ENCODE results near the gene F2.

F2 gene

GRCh38 chr11:46718155-46719019, 626 bp upstream of the F2 start:
- DNase-seq: no peak

GRCh38 chr11:46719543-46720218, 668 bp downstream of the F2 start:
- no peak for DNase-seq

GRCh38 chr11:46721286-46721685, 2.3 kb downstream of the F2 start:
- no peak for DNase-seq

- no peak for DNase-seq
Observed at GRCh38 chr11:46722566-46723358, 3.7 kb downstream of the F2 start.

- no peak for DNase-seq
Observed at GRCh38 chr11:46723359-46723680, 4.3 kb downstream of the F2 start.

GRCh38 chr11:46724088-46724487, 5.1 kb downstream of the F2 start:
- no peak for DNase-seq

GRCh38 chr11:46725338-46726205, 6.6 kb downstream of the F2 start:
- no peak for DNase-seq

GRCh38 chr11:46726206-46726862, 7.3 kb downstream of the F2 start:
- no peak for DNase-seq

- DNase-seq: no peak
Observed at GRCh38 chr11:46727952-46728658, 9.1 kb downstream of the F2 start.

- no peak for DNase-seq
Observed at GRCh38 chr11:46728659-46729040, 9.6 kb downstream of the F2 start.

GRCh38 chr11:46729110-46730027, 10.4 kb downstream of the F2 start:
- no peak for DNase-seq

- no peak for DNase-seq
Observed at GRCh38 chr11:46731545-46731944, 12.5 kb downstream of the F2 start.

- DNase-seq: no peak
Observed at GRCh38 chr11:46733234-46733633, 14.2 kb downstream of the F2 start.

- no peak for DNase-seq
Observed at GRCh38 chr11:46736146-46736545, 17.1 kb downstream of the F2 start.

- no peak for DNase-seq
Observed at GRCh38 chr11:46736615-46737014, 17.6 kb downstream of the F2 start.

GRCh38 chr11:46737699-46738098, 18.7 kb downstream of the F2 start:
- no peak for DNase-seq

GRCh38 chr11:46738887-46739286, 19.9 kb downstream of the F2 start:
- no peak for DNase-seq

GRCh38 chr11:46741600-46742484, 22.8 kb downstream of the F2 start:
- peak; percentile 4 for DNase-seq

- no peak for DNase-seq
Observed at GRCh38 chr11:46743043-46743442, 24.0 kb downstream of the F2 start.
